LNCAP (cell line): ENCODE results near the gene CHD2.

Source experiments
- TF ChIP-seq, protein P1 (sequence below): fragments of 450-650 bp; IDR thresholded peaks from 2 replicates; pipeline ENCODE4 v1.5.1; 2017; ENCODE audit warnings: mild to moderate bottlenecking

The CHD2 gene

GRCh38 chr15:93074599-93074998 is 174.5 kb downstream of the CHD2 start:
- TF ChIP-seq, protein P1, sequence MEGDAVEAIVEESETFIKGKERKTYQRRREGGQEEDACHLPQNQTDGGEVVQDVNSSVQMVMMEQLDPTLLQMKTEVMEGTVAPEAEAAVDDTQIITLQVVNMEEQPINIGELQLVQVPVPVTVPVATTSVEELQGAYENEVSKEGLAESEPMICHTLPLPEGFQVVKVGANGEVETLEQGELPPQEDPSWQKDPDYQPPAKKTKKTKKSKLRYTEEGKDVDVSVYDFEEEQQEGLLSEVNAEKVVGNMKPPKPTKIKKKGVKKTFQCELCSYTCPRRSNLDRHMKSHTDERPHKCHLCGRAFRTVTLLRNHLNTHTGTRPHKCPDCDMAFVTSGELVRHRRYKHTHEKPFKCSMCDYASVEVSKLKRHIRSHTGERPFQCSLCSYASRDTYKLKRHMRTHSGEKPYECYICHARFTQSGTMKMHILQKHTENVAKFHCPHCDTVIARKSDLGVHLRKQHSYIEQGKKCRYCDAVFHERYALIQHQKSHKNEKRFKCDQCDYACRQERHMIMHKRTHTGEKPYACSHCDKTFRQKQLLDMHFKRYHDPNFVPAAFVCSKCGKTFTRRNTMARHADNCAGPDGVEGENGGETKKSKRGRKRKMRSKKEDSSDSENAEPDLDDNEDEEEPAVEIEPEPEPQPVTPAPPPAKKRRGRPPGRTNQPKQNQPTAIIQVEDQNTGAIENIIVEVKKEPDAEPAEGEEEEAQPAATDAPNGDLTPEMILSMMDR: no peak

- TF ChIP-seq, protein P1: no peak
These were observed 176.1 kb downstream of the CHD2 start for GRCh38 chr15:93076217-93076616.

DNA sequence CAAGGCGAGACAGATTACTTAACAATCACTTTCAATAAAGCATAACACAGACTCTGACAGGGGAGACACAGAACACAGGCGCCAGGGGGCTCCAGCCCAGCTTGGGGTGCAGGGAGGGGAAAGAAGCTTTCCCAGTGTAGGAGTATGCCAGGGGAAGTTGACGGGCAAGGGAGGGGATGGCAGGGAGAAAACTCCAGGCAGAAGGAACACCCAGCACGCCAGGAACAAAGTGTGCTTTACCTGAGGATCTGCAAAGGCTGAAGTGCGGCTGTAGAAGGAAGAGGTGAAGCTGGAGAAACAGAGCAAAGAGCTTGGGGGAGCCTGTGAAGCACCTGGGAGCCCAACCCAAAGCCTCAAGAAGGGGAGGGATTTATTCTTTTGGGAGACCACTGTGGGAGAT is 176.8 kb downstream of the CHD2 start:
- TF ChIP-seq, protein P1: no peak
